DMS53 treated with DMSO at 0.1 percent for 48 hours (cell line): ENCODE measurements around the gene GNB5.

ENCODE experiments used
- DNase-seq: peaks from one replicate; lab custom pipeline; 2025; ENCODE audit not compliant: unreplicated experiment; lab: John Stamatoyannopoulos, UW

The GNB5 gene

GRCh38 chr15:52115598-52116427 lies 75.4 kb downstream of the GNB5 start:
- DNase-seq: peak; percentile 17

- no peak for DNase-seq
These were observed 76.7 kb downstream of the GNB5 start for GRCh38 chr15:52114261-52115055.

GRCh38 chr15:52113708-52114107 lies 77.5 kb downstream of the GNB5 start:
- DNase-seq: no peak

- DNase-seq: no peak
These were observed 78.0 kb downstream of the GNB5 start for GRCh38 chr15:52113235-52113634.

GRCh38 chr15:52112203-52112750 lies 78.9 kb downstream of the GNB5 start:
- DNase-seq: peak; percentile 15

- DNase-seq: no peak
These were observed 79.5 kb downstream of the GNB5 start for GRCh38 chr15:52111517-52112202.

GRCh38 chr15:52109559-52110451 lies 81.4 kb downstream of the GNB5 start:
- DNase-seq: no peak

GRCh38 chr15:52107238-52107637 lies 84.0 kb downstream of the GNB5 start:
- no peak for DNase-seq

- no peak for DNase-seq
These were observed 84.6 kb downstream of the GNB5 start for GRCh38 chr15:52106641-52107040.

- DNase-seq: no peak
These were observed 85.3 kb downstream of the GNB5 start for GRCh38 chr15:52105846-52106245.

- no peak for DNase-seq
These were observed 86.6 kb downstream of the GNB5 start for GRCh38 chr15:52104532-52105004.

GRCh38 chr15:52103217-52104207 lies 87.7 kb downstream of the GNB5 start:
- DNase-seq: no peak

- DNase-seq: no peak
These were observed 88.7 kb downstream of the GNB5 start for GRCh38 chr15:52102463-52102862.

- DNase-seq: no peak
These were observed 89.5 kb downstream of the GNB5 start for GRCh38 chr15:52101542-52102323.

GRCh38 chr15:52100807-52101442 lies 90.3 kb downstream of the GNB5 start:
- DNase-seq: no peak

- DNase-seq: no peak
These were observed 91.4 kb downstream of the GNB5 start for GRCh38 chr15:52099651-52100272.

GRCh38 chr15:52098323-52098722 lies 92.9 kb downstream of the GNB5 start:
- no peak for DNase-seq
